AML-193 (cell line): ENCODE measurements around the gene MAML2.
A peak's percentile ranks its signal among the peaks of the same experiment; 100 is the strongest.

ENCODE experiments used
- DNase-seq, 2 experiments: peaks; one replicate each; lab custom pipeline; 2025; lab: John Stamatoyannopoulos, UW

MAML2 gene

DNA sequence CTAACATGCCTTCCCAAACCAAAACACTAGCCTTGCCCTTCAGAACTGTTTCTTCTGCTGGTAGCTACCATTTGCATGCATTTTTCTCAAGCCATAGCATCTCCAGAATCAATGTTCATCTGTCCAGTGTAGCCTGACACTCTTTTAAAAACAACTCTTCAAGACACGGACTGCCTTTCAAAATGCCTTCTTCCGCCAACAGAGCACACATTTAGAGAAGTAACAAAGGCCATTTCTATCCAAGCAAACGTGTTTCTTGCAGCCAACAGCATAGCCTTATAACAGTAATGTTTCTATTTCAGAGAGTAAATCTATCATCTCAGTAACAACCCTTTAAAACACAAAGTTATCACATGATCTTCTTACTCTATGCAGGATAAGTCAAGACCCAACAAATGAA lies 275.8 kb downstream of the MAML2 start:
- no peak for DNase-seq

DNA sequence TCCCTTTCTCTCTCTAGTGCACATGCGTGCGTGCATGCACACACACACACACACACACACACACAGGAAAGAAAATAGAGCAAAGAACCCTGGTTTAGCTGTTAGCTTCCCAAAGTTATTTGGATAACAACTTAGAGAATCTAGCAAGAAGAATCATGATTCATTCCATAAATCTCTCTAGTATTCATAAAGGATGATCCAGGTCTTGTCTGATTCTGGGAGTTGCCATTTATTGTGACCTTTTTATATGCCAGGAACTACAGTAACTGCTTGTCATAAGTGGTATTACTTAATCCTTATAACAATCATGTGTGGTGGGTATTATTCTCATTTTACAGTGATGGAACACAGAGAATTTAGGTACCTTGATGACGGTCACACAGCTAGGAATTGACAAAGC lies 277.6 kb downstream of the MAML2 start:
- DNase-seq, result no peak

DNA sequence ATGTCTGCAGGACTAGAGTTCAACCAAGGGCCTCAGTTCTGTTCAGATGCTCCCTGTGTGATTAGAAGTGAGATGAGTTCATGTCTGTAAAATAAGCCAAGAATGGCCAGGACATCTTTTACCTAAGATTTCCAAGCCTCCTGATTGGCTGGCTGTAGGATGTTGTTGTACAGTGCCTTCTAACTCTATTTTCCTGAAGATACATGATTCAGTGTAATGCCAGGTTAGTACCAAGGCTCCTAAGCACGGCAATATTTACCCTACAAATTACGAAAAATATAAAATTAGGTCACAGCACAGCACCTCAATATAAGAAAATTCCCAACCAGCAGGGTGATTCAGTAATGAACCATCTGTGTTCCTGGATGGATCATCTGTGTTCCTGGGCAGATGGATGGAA lies 279.1 kb downstream of the MAML2 start:
- DNase-seq, result no peak

DNA sequence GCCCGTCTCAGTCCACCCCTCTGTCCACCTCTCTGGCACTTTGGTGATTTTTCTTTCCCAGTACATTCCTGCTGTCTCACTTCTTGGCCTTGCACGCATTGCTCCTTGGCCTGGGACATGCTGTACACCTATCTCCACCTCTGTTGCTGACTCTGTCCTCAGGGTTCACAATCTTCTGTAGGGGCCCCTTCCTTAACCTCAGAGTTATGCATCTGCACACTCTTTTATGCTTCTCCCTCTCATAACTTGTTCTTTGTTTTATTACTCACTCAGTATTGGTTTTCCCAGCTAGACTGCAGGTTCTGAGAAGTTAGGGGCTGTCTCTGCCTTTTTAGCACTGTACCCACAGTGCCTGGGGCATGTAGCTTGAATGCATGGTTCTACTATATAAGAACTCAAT lies 279.9 kb downstream of the MAML2 start:
- DNase-seq, result no peak

DNA sequence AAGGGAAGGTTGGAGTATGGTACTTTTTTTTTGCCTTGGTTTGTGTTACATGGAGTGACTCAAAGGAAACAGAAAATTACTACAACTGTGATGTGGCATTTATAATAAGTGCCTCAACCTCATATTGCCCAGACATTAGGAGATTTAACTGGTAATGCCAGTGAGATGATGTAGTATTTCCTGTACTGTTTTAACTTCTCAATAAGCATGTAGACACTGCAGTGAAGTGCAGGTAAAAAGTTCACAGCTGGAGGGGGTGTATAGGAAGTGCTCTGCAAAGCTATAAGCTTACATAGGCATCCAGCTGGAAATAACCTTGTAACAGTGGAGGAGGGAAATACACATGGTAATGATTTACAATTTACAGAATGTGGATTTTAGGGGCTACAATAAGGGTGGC lies 280.9 kb downstream of the MAML2 start:
- DNase-seq, result peak; percentile 7 to 10

DNA sequence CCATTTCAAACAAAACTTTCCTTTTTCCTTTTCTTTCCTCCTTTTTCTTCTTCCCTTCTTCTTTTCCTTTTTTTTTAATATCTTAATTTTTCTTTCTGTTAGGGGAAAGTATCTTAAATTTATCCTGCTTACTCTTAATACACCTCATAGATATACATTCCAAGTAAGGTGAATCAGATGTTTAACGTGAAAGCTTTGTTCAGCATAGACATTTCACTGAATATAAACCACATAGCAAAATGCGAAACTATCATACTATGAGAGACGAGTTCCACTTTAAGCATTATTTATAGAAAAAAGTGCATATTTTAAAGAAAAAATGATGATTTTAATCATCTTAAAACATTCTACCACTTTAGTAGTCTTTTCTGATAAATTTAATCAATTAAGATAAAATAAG lies 281.3 kb downstream of the MAML2 start:
- no peak for DNase-seq

DNA sequence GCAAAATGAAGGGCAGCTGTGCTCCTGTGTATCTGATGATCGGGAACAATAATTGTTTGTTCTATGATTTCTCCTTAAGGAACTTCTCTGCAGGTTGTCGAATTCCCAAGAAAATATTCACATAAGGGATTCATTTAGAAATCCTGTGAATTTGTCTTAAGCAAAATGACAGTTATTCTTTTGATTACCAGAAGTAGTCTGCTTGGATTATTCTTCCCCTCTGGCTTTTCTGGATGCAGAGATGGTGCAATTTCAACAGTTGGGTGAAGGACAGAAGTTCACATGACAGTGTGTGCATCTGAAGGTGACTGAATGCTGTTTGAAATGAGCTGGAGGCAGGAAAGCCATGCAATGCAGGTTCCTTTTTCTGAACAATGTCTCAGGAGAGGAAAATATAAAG lies 281.9 kb downstream of the MAML2 start:
- peak; percentile 11 to 52 for DNase-seq

DNA sequence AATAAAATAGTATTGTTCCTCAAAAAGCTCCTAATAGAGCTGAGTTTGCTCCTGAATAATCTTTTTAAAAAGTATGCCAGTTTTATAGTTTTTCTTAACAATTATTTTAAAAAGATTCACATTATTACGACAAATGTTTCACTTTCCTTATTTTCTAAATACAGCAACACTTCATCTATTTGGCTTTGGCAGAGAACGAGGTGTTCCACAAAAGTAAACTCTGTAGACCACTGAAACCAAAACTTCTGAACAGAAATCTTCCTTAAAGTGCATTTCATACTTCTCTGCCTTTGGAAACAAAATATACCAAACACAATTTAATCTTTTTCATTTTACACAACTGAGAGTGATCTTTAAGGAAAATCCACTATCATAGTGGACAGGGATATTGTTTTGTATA lies 285.5 kb downstream of the MAML2 start:
- no peak for DNase-seq

DNA sequence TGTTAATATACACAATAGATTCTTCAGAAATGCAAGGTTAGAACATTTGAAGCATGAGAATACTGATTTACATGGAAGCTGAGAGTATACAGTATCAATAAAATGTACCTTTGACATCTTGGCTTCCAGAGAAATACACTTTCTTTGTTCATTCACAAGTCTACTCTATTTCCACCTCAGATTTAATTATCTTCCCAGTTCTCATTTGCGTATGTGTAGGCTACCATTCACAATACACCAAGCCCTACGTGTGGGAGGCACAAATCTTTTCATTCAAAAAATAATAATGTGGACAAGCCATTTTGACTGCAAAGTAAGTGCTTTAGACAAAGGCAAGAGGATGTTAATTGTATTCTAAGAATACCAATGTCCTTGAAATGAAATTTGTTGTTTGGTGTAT lies 286.4 kb downstream of the MAML2 start:
- DNase-seq, result no peak

DNA sequence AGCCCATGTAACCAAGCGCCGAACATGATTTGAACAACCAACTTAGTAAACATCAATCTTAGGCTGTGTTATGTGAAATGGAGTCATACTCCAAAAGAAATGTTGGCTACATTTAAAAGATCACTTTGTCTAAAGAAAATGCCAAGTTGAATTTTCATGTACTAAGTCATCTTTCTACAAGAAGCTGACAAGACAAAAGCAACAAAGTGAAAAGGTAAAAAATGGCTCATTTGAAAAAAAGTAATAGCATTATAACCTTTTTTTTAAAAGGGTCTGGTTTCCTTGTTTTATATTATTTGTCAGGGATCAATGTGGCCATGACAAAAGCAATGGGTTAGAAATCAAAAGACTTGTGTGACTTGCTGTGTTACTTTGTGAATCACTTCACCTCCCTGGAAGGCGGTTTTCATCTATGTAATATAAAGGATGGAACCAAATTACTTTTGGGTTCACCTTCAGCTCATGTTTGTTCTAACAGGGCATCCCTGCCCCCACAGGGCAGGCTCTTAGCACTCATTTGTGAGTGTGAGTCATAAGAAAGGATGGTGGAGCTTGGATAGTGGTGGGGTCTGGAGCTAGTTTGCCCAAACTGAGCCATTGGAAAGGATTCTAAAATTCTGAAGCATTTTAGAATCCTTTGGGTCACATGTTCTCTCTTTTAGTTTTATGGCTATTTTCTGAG lies 287.1 kb downstream of the MAML2 start:
- no peak for DNase-seq

DNA sequence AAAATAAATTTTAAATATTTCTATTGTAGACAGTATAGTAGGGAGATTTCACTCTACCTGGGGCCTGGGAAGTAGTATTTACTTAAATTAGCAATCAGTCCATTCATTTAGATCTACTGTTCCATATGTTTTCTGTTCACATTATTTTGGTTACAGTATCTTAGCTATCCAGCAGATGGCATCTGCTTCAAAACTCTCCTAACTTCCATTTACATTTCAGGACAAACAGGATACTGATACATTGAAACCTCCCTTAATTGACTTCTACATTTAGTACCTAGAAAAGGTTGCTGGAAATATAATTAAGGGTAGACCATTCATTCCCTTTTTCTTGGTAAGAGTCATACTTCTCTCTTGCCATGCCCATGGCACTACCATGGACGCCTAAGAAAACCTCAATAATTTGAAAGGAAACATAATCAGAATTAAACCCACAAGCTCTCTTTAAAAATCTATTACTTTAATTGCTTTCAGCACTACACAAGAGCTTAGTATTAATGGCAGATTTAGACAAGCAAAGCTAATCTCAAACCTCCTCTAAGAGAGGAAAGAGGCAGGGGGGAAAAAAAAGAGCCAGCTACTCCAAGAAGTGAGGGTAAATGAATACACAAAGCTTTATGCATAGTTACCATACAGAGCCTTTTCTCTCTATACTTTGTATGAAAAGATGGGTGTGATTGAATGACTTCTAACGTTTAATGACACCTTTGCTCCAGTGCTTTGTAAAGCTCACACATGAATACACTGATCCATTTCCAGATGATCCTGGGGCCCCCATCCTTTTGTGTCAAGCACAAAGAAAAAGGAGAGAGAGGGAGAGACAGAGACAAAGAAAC lies 287.9 kb downstream of the MAML2 start:
- DNase-seq, result peak; percentile 58 to 61

DNA sequence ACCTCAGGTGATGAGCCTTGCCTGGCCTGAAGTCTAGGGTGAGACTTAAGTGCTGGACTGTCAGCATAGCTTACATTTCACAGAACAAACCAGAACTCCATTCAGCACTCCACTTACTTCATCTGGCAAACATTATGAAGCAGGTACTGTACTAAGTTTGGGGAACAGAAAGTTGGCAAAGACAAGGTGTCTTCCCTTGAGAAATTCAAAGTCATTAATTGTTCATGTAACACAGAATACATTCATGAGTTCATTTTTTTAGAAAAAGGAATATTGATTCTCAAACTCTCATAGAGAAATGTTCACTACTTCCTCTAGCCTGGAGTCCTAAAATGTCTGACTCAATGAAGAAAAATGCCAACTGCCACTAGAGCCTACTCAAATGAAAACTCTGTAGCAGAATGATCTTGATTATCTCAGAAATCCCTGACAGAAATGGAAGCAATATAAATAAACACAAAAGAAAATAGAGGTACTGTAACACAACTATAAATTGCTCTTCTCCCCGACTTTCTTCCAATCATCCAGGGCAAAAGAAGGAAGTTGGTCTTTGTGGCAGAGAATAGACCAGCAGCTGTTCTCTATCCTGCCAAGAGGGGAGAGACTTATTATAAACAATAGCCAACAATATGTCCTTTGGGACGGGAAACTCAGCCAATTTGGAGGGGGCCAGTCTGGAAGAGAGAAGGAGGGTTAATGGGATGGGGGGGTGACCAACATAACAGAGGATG lies 289.9 kb downstream of the MAML2 start:
- peak in 1 of 2 experiments; percentile 9 for DNase-seq

DNA sequence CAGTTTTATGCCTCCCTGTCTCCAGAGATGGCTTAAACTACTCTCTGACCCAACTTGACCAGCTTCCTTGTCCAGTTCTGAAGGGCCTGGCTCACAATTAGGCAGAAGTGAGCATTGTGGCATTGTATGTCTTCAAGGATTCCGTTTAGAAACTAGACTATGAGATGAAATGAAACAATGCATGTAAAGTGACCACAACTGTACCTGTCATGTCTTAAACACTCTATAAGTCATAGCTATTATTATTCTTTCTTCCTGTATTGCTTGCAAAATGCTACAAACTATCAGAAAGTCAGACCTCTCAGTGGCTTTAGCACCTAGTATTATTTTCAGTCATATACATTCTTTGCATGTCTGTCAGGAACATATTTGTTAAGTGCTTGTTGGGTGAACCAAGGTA lies 291.2 kb downstream of the MAML2 start:
- DNase-seq, result no peak

DNA sequence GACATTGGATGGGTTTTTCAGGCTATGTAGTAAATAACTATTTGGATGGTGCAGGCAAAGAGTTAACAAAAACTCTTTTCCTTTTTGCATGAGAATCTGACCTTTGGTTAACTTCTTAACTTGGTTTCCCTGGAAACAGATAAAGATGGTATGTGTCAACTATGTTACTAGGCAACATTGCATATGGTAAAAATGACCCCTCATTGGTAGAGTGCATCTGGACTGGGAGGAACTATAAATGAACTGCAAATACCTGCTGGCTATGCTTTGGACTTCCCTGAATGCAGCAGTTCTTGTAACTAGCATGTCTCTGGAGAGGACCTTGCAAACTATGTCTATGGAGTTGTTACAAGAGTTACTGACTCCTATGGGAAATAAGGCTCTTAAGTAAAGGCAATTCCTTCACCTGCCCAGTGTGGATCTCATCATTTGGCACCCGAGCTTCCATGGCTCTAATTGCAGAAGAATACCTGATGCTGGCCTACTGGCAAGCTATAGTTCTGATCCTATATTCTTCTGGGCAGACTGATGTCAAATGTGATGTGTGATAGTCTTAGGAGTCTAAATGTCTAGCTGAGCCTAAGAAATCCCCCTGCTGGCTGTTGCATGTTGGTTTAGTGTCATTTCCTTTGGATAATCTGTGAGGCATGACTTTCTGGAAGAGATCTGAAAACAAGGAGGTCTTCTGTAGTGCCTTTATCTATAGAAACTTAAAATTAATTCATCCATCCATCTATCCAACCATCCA lies 292.4 kb downstream of the MAML2 start:
- no peak for DNase-seq

DNA sequence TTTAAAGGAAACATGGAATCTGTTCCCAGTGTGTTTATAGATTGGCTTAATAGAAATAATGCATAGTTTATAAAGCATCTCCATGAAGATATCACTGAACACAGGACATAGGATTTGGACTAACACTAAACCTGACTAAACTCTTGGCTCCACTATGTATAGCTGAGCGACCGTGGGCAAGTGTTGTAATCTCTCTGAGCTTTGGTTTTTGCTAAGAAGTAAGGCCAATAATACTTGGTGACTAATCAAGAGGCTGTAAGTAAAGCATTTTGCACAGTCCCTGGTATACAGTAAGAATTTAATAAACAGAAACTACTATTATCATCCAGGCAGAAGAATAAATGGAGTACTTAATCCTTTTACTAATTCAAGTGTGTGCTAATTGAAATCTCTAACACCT lies 293.6 kb downstream of the MAML2 start:
- DNase-seq, result no peak

DNA sequence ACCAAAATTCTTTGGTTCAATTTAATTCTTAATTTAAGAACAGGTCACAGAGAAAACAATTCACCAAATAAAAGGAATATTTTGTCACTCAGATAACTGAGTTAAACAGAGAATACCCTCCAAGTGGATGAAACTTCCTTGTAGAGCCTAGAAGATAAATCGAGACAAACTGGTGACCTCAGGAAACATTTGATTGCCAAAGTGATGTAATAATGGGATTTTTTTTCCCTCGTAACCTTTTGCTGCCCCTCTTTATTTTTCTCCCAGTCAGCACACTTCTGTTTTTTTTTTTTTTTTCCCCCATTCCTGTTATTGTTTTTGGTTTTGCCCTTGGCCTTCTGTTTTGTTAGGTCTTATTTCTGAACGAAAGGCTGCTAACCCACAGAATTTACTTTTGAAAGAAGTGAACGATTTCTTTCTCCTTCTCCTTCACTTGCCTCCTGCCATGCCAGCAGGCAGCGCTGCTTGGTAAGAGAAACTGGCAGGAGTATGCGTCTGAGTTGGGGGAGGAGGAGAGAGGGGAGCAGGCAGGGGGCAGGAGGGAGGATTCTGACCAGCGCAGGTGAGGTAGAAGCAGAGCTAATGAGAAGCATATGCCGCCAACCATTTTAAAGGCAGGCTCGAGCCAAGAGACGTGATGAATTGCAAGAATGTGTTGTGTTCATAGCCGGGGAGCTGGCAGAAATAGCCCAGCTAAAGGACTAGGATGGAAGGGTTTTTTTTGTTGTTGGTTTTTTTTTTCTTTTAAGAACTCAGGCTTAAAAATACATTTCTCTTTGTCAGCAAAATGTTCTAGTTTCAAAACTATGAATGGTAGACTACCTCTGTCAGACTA lies 297.2 kb downstream of the MAML2 start:
- DNase-seq, result no peak

DNA sequence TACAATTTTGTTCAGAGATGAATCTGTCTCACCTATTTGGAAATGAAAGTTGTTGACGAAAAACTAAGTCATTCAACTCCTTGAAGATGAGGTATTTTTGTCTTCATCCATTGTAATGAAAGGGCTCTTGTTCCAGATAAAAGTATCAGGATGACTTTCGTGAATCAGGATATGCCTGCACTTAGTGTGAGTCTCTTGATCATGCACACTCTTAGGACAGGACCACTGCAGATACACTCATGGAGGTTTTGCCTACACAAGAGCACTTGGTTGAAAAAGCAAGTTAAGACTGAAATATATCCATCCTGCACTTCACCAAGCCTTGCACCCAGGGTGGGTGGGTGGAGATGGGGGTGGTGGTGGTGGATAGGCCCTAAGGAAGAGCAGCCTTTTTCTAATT lies 298.2 kb downstream of the MAML2 start:
- no peak for DNase-seq

DNA sequence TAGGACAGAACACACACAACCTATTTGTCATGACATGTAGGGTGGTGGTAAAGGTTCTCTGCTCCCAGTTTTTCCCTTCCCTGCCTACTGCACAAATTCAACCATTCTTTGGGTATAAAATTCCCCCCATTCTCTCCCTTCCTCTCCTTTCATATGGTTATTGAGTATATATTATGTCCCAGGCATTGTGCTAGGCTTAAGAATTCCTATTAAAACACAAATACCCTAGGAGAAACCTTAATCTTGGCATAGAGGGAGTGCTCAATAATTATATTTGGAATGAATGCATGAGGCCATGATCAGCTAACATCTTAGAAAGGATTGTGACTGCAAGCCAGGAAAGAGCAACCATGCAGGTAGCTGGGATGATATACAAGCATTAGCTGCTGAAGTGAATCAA lies 298.7 kb downstream of the MAML2 start:
- no peak for DNase-seq

DNA sequence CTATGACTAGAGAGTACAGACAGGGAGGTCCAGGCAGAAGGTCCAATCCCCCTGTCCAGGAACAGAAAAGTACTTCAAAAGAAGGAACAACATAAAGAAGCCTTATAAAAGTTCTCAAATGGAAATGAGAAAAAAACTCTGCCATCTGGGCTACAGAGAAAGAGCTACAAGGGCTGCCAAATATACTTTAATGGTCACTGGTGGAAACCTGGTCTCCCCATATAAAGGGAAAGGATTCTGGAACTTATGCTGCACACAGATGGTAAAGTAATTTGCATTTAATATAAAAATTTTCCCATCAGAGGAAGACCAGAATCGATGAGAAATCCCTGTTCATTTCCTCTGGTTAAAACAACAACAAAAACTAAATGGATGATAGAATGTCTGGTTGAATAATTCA lies 299.7 kb downstream of the MAML2 start:
- DNase-seq, result no peak

DNA sequence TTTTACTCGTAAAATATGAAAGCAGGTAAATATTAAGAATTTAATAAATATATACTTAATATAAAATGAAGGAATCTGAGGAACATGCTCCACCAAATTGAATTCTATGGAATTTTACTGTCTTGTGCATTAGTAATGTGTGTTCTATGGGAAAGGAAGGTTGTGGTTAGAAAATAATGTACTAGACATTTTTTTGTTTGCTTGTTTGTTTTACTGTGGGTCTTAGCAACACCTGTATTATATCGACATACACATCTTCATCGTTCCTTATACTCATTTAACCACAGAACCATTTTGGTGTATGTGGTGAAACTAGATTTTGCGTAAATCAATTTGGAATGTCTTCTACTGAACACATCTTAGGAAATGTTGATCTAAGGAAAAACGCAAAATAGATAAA lies 304.9 kb downstream of the MAML2 start:
- DNase-seq, result no peak

DNA sequence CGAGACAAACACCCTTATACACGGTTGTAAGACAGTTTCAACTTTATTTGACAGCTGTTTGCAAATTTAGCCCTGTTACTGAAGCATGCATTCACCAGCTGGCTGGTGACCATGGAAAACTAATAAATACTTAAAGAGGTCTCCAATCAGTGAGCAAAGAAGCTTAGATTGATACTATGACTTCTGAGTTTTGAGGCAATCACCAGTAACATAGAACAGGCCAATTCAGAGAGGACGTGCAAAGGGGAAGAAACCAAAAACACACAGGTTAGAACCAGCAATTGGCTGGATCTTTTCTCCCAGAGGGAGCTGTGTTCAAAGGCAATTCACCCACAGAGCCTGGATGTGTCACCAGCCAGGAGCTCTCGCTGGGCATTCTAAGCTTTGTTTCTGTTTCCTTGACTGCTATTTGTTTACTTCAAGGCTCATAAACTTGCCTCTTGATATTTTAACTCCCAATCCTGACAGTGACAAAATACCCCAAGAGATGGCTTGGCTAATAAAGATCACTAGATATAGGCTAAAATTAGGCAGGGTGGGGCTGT lies 305.5 kb downstream of the MAML2 start:
- no peak for DNase-seq
